ENCODE results near the gene PCBD2.

DNA sequence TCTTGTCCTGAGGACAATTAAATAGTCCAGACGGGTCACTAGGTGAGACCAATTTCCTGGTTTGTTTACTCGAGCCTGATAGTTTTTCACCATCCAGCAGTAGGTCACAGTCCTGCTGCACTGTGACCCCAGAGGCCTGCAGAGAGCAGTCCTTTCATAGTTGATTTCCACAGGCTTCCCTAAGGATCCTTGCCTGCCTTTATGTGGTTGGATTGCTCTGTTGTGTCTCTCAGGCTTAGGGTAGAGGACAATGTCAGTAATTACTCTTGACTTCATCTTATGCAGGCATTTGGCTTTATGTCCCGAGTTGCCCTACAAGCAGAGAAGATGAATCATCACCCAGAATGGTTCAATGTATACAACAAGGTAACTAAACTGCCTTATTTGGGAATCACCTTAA lies 53.8 kb downstream of the PCBD2 start:
- TF ChIP-seq POLR2AphosphoS5 (IDR thresholded peaks at IDR 0.05; ENCODE audit: borderline replicate concordance, low read depth, low read length) = no peak
- TF ChIP-seq EZH2 (IDR thresholded peaks at IDR 0.05) = no peak

Data from SK-N-MC (cell line).